HL-60 (cell line): Measurements from ENCODE around the gene SERPIND1.

Experiments
- POLR2AphosphoS5 ChIP-seq: IDR thresholded peaks from 2 replicates; pipeline ENCODE4 v1.6.1; 2012; ENCODE audit warnings: low read depth
- SPI1 ChIP-seq: IDR thresholded peaks from 2 replicates; pipeline ENCODE4 v1.6.1; 2012; ENCODE audit warnings: low read depth, mild to moderate bottlenecking, borderline replicate concordance
- TF ChIP-seq, protein P1 (sequence below): IDR thresholded peaks from one replicate; pipeline ENCODE4 v1.5.1; 2011; ENCODE audit warnings: low read length, control low read depth, inconsistent platforms; ENCODE audit not compliant: insufficient read depth
- TF ChIP-seq, protein P2 (sequence below): IDR thresholded peaks from 2 replicates; pipeline ENCODE4 v1.6.1; 2012; ENCODE audit warnings: low read depth; ENCODE audit not compliant: insufficient replicate concordance

DNA sequence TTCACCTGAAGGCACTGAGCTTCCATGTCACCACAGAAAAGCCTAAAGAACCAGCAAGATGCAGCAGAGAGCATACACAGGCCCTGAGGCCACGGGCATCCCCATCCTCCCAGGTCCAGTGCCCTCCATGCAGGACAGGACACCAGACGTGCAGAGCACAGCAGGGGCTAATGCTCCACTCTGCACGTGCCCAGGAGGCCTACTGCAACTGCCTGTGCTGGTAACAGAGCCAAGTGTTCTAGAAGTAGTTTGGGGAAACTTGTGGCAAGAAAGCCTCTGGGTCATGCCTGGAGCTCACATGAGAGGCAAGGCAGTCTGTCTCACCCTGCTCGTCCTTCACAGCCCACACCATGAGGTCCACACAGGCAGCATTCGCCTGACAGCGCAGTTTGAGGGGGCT, 30.7 kb downstream of the SERPIND1 start:
- no peak for TF ChIP-seq POLR2AphosphoS5
- TF ChIP-seq, protein P1, sequence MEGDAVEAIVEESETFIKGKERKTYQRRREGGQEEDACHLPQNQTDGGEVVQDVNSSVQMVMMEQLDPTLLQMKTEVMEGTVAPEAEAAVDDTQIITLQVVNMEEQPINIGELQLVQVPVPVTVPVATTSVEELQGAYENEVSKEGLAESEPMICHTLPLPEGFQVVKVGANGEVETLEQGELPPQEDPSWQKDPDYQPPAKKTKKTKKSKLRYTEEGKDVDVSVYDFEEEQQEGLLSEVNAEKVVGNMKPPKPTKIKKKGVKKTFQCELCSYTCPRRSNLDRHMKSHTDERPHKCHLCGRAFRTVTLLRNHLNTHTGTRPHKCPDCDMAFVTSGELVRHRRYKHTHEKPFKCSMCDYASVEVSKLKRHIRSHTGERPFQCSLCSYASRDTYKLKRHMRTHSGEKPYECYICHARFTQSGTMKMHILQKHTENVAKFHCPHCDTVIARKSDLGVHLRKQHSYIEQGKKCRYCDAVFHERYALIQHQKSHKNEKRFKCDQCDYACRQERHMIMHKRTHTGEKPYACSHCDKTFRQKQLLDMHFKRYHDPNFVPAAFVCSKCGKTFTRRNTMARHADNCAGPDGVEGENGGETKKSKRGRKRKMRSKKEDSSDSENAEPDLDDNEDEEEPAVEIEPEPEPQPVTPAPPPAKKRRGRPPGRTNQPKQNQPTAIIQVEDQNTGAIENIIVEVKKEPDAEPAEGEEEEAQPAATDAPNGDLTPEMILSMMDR, result no peak
- TF ChIP-seq, protein P2, sequence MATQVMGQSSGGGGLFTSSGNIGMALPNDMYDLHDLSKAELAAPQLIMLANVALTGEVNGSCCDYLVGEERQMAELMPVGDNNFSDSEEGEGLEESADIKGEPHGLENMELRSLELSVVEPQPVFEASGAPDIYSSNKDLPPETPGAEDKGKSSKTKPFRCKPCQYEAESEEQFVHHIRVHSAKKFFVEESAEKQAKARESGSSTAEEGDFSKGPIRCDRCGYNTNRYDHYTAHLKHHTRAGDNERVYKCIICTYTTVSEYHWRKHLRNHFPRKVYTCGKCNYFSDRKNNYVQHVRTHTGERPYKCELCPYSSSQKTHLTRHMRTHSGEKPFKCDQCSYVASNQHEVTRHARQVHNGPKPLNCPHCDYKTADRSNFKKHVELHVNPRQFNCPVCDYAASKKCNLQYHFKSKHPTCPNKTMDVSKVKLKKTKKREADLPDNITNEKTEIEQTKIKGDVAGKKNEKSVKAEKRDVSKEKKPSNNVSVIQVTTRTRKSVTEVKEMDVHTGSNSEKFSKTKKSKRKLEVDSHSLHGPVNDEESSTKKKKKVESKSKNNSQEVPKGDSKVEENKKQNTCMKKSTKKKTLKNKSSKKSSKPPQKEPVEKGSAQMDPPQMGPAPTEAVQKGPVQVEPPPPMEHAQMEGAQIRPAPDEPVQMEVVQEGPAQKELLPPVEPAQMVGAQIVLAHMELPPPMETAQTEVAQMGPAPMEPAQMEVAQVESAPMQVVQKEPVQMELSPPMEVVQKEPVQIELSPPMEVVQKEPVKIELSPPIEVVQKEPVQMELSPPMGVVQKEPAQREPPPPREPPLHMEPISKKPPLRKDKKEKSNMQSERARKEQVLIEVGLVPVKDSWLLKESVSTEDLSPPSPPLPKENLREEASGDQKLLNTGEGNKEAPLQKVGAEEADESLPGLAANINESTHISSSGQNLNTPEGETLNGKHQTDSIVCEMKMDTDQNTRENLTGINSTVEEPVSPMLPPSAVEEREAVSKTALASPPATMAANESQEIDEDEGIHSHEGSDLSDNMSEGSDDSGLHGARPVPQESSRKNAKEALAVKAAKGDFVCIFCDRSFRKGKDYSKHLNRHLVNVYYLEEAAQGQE, result no peak
- TF ChIP-seq SPI1, result no peak
